ENCODE measurements around the gene ZNF106. TPM values are rescaled to one million over a fixed set of nuclear protein-coding genes. Genes with fewer than 3 reads are reported as not detected.

Gene ZNF106
- polyA plus RNA-seq, 3 donors = 6.8 to 30.7 (median 24.2) TPM

Other genes with a start within 250 kb of the ZNF106 start
- 10 to 100 TPM in 1 of 3 donors, 1 to 10 TPM in 2; 5.1 to 10.3 (median 8.8) TPM for gene GANC, start 217.9 kb downstream of the ZNF106 start, polyA plus RNA-seq
- 10 to 100 TPM; 15.7 to 28.0 (median 23.6) TPM for gene TMEM87A, start 217.7 kb downstream of the ZNF106 start, polyA plus RNA-seq
- 1 to 10 TPM; 3.9 to 9.7 (median 8.3) TPM for gene CAPN3, start 131.6 kb downstream of the ZNF106 start, polyA plus RNA-seq
- 10 to 100 TPM; 19.3 to 70.4 (median 38.9) TPM for gene SNAP23, start 4.5 kb upstream of the ZNF106 start, polyA plus RNA-seq
- 10 to 100 TPM in 1 of 3 donors, 1 to 10 TPM in 2; 6.2 to 10.7 (median 7.3) TPM for gene LRRC57, start 57.7 kb upstream of the ZNF106 start, polyA plus RNA-seq
- 10 to 100 TPM in 2 of 3 donors, 1 to 10 TPM in 1; 8.1 to 17.8 (median 13.8) TPM for gene HAUS2, start 57.7 kb upstream of the ZNF106 start, polyA plus RNA-seq
- gene STARD9, start 84.5 kb upstream of the ZNF106 start, polyA plus RNA-seq = 10 to 100 TPM in 1 of 3 donors, 1 to 10 TPM in 1, under 1 TPM in 1; 0.78 to 15.0 (median 3.8) TPM
- gene CDAN1, start 246.0 kb upstream of the ZNF106 start, polyA plus RNA-seq = 1 to 10 TPM; 6.3 to 8.8 (median 7.6) TPM